ENCODE measurements around the gene ATP2B2.

The ATP2B2 gene

GRCh38 chr3:10492364-10493201, 12.8 kb downstream of the ATP2B2 start:
- H3K9me3 ChIP-seq (replicated peaks in 1 of 2; ENCODE audit: control insufficient read depth in 2 of 2, insufficient read depth in 1 of 2, low read depth in 1 of 2, low read length in 2 of 2), result no peaks in the 10 kb centered on the region
- no peak overlapping the region for H3K4me2 ChIP-seq (ENCODE audit: insufficient read depth, low read length, poor library complexity, severe bottlenecking)
- H2BK5ac ChIP-seq (ENCODE audit: low read length), result no peak overlapping the region
- H3K27me3 ChIP-seq (ENCODE audit: control insufficient read depth in 3 of 3, insufficient read depth in 3 of 3, low read depth in 1 of 3, low read length in 3 of 3), result peaks cover 0 to 8% (median 0%) of the 10 kb centered on the region in 3 experiments
- H3K79me1 ChIP-seq (ENCODE audit: low read depth, low read length), result no peaks in the 10 kb centered on the region
- no CpG with 5 or more reads among the region's 12 CpGs for WGBS, 2 donors (ENCODE audit: extremely low coverage in 2 of 2, insufficient read length in 2 of 2, insufficient replicate concordance in 1 of 2)
- H3K4me3 ChIP-seq (ENCODE audit: low read length in 2 of 2), result no peak overlapping the region
- no peak overlapping the region for H2BK15ac ChIP-seq (ENCODE audit: low read length)
- no peak overlapping the region for H2AFZ ChIP-seq (ENCODE audit: low read length)
- H4K91ac ChIP-seq (ENCODE audit: low read depth, low read length, poor library complexity), result no peak overlapping the region
- H3K36me3 ChIP-seq (replicated peaks in 1 of 2; ENCODE audit: control insufficient read depth in 2 of 2, insufficient read depth in 2 of 2, low read length in 2 of 2), result no peaks in the 10 kb centered on the region
- no peak overlapping the region for H3K14ac ChIP-seq (ENCODE audit: low read length)
- H3K4ac ChIP-seq (ENCODE audit: low read length), result no peak overlapping the region
- peak overlapping the region; percentile 6 for H3K18ac ChIP-seq (ENCODE audit: low read length)
- no peak overlapping the region for H2AK5ac ChIP-seq (ENCODE audit: low read depth, low read length)
- H2BK120ac ChIP-seq (ENCODE audit: low read depth, low read length), result no peak overlapping the region
- DNase-seq (ENCODE audit: low spot score), result no peak
- no peak overlapping the region for H3K27ac ChIP-seq (replicated peaks; ENCODE audit: low read length)
- peaks cover 0 to 6% of the 10 kb centered on the region in 2 donors for H3K4me1 ChIP-seq (ENCODE audit: control insufficient read depth in 2 of 2, insufficient read depth in 1 of 2, low read depth in 1 of 2, low read length in 2 of 2)
- H2BK12ac ChIP-seq (ENCODE audit: low read length), result no peak overlapping the region
- no peak overlapping the region for H3K23ac ChIP-seq (ENCODE audit: low read depth, low read length, poor library complexity)
- no peak overlapping the region for H3K9ac ChIP-seq (ENCODE audit: low read depth, low read length, poor library complexity)
- H4K8ac ChIP-seq (ENCODE audit: low read depth, low read length), result no peak overlapping the region

- peak overlapping the region; percentile 20 for H3K4ac ChIP-seq (ENCODE audit: low read length)
- peaks cover 0 to 1% of the 10 kb centered on the region in 2 donors for H3K9me3 ChIP-seq (replicated peaks in 1 of 2; ENCODE audit: control insufficient read depth in 2 of 2, insufficient read depth in 1 of 2, low read depth in 1 of 2, low read length in 2 of 2)
- H3K27me3 ChIP-seq (ENCODE audit: control insufficient read depth in 3 of 3, insufficient read depth in 3 of 3, low read depth in 1 of 3, low read length in 3 of 3), result peaks cover 0 to 8% (median 0%) of the 10 kb centered on the region in 3 experiments
- H3K36me3 ChIP-seq (replicated peaks in 1 of 2; ENCODE audit: control insufficient read depth in 2 of 2, insufficient read depth in 2 of 2, low read length in 2 of 2), result no peaks in the 10 kb centered on the region
- no peak overlapping the region for H3K4me3 ChIP-seq (ENCODE audit: low read length in 2 of 2)
- peak overlapping the region; percentile 28 for H2BK15ac ChIP-seq (ENCODE audit: low read length)
- peak overlapping the region; percentile 85 for H2BK12ac ChIP-seq (ENCODE audit: low read length)
- H3K23ac ChIP-seq (ENCODE audit: low read depth, low read length, poor library complexity), result no peak overlapping the region
- peak overlapping the region; percentile 56 for H3K18ac ChIP-seq (ENCODE audit: low read length)
- no peak overlapping the region for H2AFZ ChIP-seq (ENCODE audit: low read length)
- no peak overlapping the region for H3K14ac ChIP-seq (ENCODE audit: low read length)
- H4K91ac ChIP-seq (ENCODE audit: low read depth, low read length, poor library complexity), result no peak overlapping the region
- peak overlapping the region; percentile 54 for H2BK5ac ChIP-seq (ENCODE audit: low read length)
- no peak for DNase-seq (ENCODE audit: low spot score)
- no peaks in the 10 kb centered on the region for H3K79me1 ChIP-seq (ENCODE audit: low read depth, low read length)
- peaks cover 0 to 6% of the 10 kb centered on the region in 2 donors for H3K4me1 ChIP-seq (ENCODE audit: control insufficient read depth in 2 of 2, insufficient read depth in 1 of 2, low read depth in 1 of 2, low read length in 2 of 2)
- no peak overlapping the region for H3K27ac ChIP-seq (replicated peaks; ENCODE audit: low read length)
- H3K9ac ChIP-seq (ENCODE audit: low read depth, low read length, poor library complexity), result peak overlapping the region; percentile 34
- no peak overlapping the region for H4K8ac ChIP-seq (ENCODE audit: low read depth, low read length)
- no CpG with 5 or more reads among the region's 10 CpGs for WGBS, 2 donors (ENCODE audit: extremely low coverage in 2 of 2, insufficient read length in 2 of 2, insufficient replicate concordance in 1 of 2)
- peak overlapping the region; percentile 69 for H2AK5ac ChIP-seq (ENCODE audit: low read depth, low read length)
- no peak overlapping the region for H3K4me2 ChIP-seq (ENCODE audit: insufficient read depth, low read length, poor library complexity, severe bottlenecking)
- H2BK120ac ChIP-seq (ENCODE audit: low read depth, low read length), result no peak overlapping the region
These were observed 15.5 kb downstream of the ATP2B2 start for GRCh38 chr3:10489746-10490483.

- H3K36me3 ChIP-seq (replicated peaks in 1 of 2; ENCODE audit: control insufficient read depth in 2 of 2, insufficient read depth in 2 of 2, low read length in 2 of 2), result no peaks in the 10 kb centered on the region
- no peak overlapping the region for H2BK120ac ChIP-seq (ENCODE audit: low read depth, low read length)
- 57% methylated on average over 1 of the region's 4 CpGs; no CpG with 5 or more reads in 1 of the 2 donors for WGBS, 2 donors (ENCODE audit: extremely low coverage in 2 of 2, insufficient read length in 2 of 2, insufficient replicate concordance in 1 of 2)
- H3K79me1 ChIP-seq (ENCODE audit: low read depth, low read length), result no peaks in the 10 kb centered on the region
- peaks cover 0 to 6% of the 10 kb centered on the region in 2 donors for H3K4me1 ChIP-seq (ENCODE audit: control insufficient read depth in 2 of 2, insufficient read depth in 1 of 2, low read depth in 1 of 2, low read length in 2 of 2)
- H3K27ac ChIP-seq (replicated peaks; ENCODE audit: low read length), result no peak overlapping the region
- H3K4ac ChIP-seq (ENCODE audit: low read length), result no peak overlapping the region
- no peak overlapping the region for H3K14ac ChIP-seq (ENCODE audit: low read length)
- peaks cover 0 to 1% of the 10 kb centered on the region in 2 donors for H3K9me3 ChIP-seq (replicated peaks in 1 of 2; ENCODE audit: control insufficient read depth in 2 of 2, insufficient read depth in 1 of 2, low read depth in 1 of 2, low read length in 2 of 2)
- H3K23ac ChIP-seq (ENCODE audit: low read depth, low read length, poor library complexity), result no peak overlapping the region
- H3K9ac ChIP-seq (ENCODE audit: low read depth, low read length, poor library complexity), result no peak overlapping the region
- no peak overlapping the region for H2AK5ac ChIP-seq (ENCODE audit: low read depth, low read length)
- no peak overlapping the region for H2AFZ ChIP-seq (ENCODE audit: low read length)
- peaks cover 0 to 8% (median 0%) of the 10 kb centered on the region in 3 experiments for H3K27me3 ChIP-seq (ENCODE audit: control insufficient read depth in 3 of 3, insufficient read depth in 3 of 3, low read depth in 1 of 3, low read length in 3 of 3)
- no peak overlapping the region for H3K18ac ChIP-seq (ENCODE audit: low read length)
- H4K91ac ChIP-seq (ENCODE audit: low read depth, low read length, poor library complexity), result no peak overlapping the region
- no peak overlapping the region for H4K8ac ChIP-seq (ENCODE audit: low read depth, low read length)
- DNase-seq (ENCODE audit: low spot score), result no peak
- H2BK12ac ChIP-seq (ENCODE audit: low read length), result no peak overlapping the region
- H3K4me3 ChIP-seq (ENCODE audit: low read length in 2 of 2), result no peak overlapping the region
- no peak overlapping the region for H2BK5ac ChIP-seq (ENCODE audit: low read length)
- H3K4me2 ChIP-seq (ENCODE audit: insufficient read depth, low read length, poor library complexity, severe bottlenecking), result no peak overlapping the region
- H2BK15ac ChIP-seq (ENCODE audit: low read length), result no peak overlapping the region
These were observed 17.3 kb downstream of the ATP2B2 start for GRCh38 chr3:10487988-10488633.
